ENCODE results near the gene LZTFL1.

GRCh38 chr3:45878124-45878523 is 36.2 kb upstream of the LZTFL1 start:
- TF ChIP-seq CTCF (conservative IDR thresholded peaks at IDR 0.05) (no peak), ZFX (IDR thresholded peaks at IDR 0.05) (no peak)
